Suprapubic skin (tissue), 4 donors: Measurements from ENCODE around the gene NECTIN3.

Experiments
- CTCF ChIP-seq, 2 donors: fragments of 200-600 bp in 1 of 2; fragments of 450-650 bp in 1 of 2; sonication (generic) in 1 of 2; IDR thresholded peaks; one replicate each; pipeline ENCODE4 v1.5.1; 2016 to 2019; ENCODE audit warnings: antibody characterized with exemption in 2 of 2, mild to moderate bottlenecking in 1 of 2, moderate library complexity in 1 of 2
- EP300 ChIP-seq: sonication (generic); formaldehyde crosslinking; IDR thresholded peaks from one replicate; pipeline ENCODE4 v1.6.1; 2017; ENCODE audit warnings: antibody characterized with exemption
- POLR2A ChIP-seq, 2 donors: fragments of 450-650 bp; IDR thresholded peaks; one replicate each; pipeline ENCODE4 v1.6.1; 2017; ENCODE audit warnings: antibody characterized with exemption in 2 of 2, mild to moderate bottlenecking in 2 of 2, moderate library complexity in 2 of 2
- POLR2AphosphoS5 ChIP-seq, 3 donors: sonication (generic); formaldehyde crosslinking; IDR thresholded peaks; one replicate each; pipeline ENCODE4 v1.6.1; 2017; ENCODE audit warnings: antibody characterized with exemption in 3 of 3

- TF ChIP-seq POLR2AphosphoS5 (IDR thresholded peaks at IDR 0.05) (no peak), CTCF (IDR thresholded peaks at IDR 0.05) (no peak), POLR2A (IDR thresholded peaks at IDR 0.05) (no peak), EP300 (no peak)
Observed at GRCh38 chr3:111156517-111156916, 84.9 kb downstream of the NECTIN3 start.
